Measurements from ENCODE around the gene DNAJC1.
"Not testable (repeated sequence)": the region's sequence is repeated elsewhere in the genome, so short reads cannot be mapped to it uniquely, and the experiment has no call there.

DNAJC1 gene

GRCh38 chr10:21895932-21896331, 107.6 kb downstream of the DNAJC1 start:
- DNase-seq = no peak

- no peak for DNase-seq
Measured at GRCh38 chr10:21894648-21895342, 108.7 kb downstream of the DNAJC1 start.

- DNase-seq = no peak
Measured at GRCh38 chr10:21891439-21891838, 112.1 kb downstream of the DNAJC1 start.

DNA sequence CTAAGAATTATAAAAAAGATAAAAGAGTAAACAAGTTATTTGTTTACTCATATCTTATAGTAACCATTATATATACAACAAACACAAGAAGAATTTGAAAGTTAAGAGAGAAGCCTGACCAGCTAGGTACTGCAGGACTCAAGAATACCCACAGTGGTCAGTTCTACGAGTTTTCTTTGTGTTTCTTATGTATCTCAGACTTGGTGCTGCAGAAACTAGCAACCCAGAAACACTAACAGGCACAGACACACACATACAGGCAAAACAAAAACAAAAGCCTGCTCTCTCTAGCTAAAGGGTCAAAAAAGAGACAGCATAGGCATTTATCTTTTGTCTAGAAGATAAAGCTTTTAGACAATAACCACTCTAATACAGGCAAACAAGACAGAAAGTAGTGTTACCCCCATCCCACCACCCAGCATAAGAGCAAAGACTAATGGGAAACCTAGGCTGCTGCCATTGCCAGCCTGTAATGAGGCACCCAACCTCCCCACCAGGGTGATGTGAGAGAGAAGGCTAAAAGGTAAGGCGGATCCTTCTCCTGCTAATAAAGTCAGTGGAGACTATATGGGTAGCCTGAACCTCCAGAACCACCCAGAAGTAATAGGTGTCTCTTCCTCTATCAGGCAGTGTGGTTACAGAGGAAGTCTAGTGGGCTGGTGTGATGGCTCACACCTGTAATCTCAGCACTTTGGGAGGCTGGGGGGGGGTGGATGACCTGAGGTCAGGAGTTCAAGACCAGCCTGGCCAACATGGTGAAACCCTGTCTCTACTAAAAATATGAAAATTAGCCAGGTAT, 113.9 kb downstream of the DNAJC1 start:
- no peak for DNase-seq

DNA sequence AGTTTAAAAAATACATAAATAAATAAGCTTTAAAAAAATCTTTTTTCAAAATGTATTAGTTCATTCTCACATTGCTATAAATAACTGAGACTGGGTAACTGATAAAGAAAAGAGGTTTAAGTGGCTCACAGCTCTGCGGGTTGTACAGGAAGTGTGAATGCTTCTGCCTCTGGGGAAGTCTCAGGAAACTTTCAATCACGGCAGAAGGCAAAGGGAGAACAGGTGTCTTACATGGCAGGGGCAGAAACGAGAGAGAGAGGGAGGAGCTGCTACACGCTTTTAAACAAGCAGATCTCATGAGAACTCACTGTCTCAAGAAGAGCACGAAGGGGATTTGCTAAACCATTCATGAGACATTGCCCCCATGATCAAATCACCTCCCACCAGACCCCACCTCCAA, 114.6 kb downstream of the DNAJC1 start:
- no peak for DNase-seq

DNA sequence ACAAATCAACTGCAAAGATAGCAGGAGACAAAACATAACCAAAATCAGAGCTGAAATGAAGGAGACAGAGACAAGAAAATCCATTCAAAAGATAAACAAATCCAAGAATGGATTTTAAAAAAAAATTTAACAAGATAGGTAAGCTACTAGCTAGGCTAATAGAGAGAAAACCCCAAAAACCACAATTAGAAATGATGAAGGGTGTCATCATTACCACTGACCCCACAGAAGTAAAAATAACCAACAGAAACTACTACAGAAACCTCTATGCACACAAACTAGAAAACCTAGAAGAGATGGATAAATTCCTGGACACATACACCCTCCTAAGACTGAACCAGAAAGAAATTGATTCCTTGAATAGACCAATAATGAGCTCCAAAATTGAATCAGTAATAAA, 117.6 kb downstream of the DNAJC1 start:
- no peak for DNase-seq

GRCh38 chr10:21873198-21873597, 130.3 kb downstream of the DNAJC1 start:
- no peak for DNase-seq

DNA sequence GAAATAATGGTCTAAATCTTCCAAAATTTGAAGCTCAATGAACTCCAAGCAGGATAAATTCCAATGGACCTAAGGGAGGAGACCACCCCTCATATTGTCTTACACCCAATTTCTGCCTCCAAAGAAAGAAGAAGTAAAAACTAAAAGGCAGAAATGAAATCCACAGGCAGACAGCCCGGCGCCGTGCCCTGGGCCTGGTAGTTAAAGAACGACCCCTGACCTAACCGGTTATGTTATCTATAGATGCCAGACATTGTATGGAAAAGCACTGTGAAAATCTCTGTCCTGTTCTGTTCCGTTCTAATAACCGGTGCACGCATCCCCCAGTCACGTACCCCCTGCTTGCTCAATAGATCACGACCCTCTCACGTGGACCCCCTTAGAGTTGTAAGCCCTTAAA, 130.8 kb downstream of the DNAJC1 start:
- DNase-seq = not testable (repeated sequence)

- no peak for DNase-seq
Measured at GRCh38 chr10:21870849-21871248, 132.7 kb downstream of the DNAJC1 start.

DNA sequence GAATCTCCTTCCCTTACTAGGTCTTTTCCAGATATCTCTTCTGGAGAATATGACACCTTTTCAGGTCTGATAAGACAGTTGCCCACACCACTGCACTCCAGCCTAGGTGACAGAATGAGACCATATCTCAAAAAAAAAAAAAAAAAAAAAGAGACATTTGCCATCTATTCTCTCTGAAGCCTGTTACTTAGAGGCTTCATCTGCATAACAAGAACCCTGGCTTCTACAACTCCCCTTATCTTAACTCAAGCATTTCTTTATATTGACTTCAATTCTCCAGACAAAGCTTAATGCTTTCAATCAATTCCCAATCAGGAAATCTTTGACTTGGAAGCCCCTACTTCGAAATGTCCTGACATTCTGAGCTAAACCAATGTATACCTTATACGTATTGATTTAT, 134.4 kb downstream of the DNAJC1 start:
- not testable (repeated sequence) for DNase-seq

GRCh38 chr10:21860718-21861117, 142.8 kb downstream of the DNAJC1 start:
- DNase-seq = no peak

DNA sequence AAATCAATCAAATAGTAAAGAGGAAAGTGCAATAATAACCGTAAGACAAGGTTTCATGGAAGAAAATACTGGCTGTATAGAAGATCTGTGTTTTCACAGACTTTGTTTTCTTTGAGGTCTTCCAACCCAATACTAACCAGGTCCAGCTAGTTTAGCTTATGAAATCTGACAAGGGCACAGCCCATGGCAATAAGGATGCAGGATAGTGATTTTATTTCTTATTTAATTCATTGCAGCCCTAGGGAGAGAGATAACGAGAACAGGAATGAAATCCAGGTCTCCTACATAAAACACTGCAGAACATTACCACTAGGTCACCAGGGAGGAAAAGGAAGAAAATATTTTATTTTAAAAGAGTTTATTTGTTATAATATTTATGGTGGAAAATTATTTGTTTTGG, 145.1 kb downstream of the DNAJC1 start:
- DNase-seq = no peak

DNA sequence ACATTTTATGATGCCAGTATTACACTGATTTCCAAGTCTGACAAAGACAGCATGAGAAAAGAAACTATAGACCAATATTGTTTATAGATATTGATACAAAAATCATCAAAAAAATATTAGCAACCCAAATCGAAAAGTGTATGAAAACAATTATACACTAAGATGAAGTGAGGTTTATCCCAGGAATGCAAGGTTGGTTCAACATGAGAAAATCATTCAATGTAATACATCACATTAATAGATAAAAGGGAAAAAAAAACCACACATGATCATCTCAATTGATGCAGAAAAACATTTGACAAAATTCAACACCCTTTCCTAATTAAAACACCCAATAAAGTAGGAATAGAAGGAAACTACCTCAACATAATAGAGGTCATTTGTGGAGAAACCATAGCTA, 153.9 kb downstream of the DNAJC1 start:
- DNase-seq = no peak

- no peak for DNase-seq
Measured at GRCh38 chr10:21843645-21844044, 159.9 kb downstream of the DNAJC1 start.

GRCh38 chr10:21841273-21841672, 162.3 kb downstream of the DNAJC1 start:
- not testable (repeated sequence) for DNase-seq

DNA sequence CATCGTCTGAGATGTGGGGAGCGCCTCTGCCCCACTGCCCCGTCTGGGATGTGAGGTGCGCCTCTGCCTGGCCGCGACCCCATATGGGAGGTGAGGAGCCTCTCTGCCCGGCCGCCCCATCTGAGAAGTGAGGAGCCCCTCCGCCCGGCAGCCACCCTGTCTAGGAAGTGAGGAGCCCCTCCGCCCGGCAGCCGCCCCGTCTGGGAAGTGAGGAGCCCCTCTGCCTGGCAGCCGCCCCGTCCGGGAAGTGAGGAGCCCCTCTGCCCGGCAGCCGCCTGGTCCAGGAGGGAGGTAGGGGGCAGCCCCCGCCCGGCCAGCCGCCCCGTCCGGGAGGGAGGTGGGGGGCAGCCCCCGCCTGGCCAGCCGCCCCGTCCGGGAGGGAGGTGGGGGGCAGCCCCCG, 166.0 kb downstream of the DNAJC1 start:
- DNase-seq = not testable (repeated sequence)

- DNase-seq = not testable (repeated sequence)
Measured at GRCh38 chr10:21834574-21834973, 169.0 kb downstream of the DNAJC1 start.

GRCh38 chr10:21832821-21833130, 170.8 kb downstream of the DNAJC1 start:
- DNase-seq = no peak

GRCh38 chr10:21831986-21832820, 171.3 kb downstream of the DNAJC1 start:
- DNase-seq = no peak

DNA sequence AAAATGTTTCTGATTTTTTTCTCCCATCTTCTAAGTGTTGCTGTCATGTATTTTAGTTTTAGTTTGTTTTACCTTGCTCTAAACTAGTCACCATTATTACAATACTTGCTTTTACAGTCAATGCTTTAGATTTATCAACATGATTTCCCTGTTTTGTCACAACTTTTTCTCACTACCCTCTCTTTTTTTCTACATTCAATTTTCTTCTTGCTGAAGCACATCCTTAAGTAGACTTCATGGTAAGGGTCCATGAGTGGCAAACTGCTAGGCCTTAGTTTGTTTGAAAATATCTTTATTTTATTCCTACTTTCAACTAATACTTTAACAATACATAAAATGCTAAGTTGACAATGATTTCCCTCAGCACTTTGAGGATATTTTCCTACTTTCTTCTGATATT, 173.5 kb downstream of the DNAJC1 start:
- DNase-seq = no peak

- no peak for DNase-seq
Measured at GRCh38 chr10:21827308-21827707, 176.2 kb downstream of the DNAJC1 start.

DNA sequence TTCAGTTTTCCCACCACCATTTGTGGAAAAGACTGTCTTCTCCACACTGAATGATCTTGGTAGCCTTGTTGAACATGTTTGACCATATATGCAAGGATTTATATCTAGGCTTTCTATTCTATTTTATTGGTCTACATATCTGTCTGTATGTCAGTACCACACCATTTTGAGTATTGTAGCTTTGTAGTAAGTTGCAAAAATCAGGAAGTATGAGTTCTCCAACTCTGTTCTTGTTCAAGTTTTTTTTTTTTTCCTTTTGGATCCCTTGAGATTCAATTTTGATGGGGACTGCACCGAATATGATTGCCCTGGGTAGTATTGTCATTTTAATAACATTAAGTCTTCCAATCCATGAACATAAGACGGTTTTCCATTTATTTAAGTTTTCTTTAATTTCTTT, 176.8 kb downstream of the DNAJC1 start:
- no peak for DNase-seq

DNA sequence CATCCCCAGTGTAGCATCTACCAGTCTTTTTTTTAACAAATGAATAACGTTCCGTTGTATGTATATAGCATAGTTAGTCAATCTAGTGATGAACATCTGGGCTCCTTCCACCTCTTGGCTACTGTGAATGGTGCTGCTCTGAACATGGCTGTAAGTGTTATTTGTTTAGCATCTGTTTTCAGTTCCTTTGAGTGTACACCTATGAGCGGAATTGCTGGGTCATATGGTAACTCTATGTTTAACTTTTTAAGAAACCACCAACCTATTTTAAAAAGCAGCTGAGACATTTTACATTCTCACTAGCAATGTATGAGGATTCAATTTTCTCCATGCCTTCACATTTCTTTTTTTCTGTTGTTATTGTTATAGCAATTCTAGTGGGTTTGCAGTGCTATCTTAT, 178.2 kb downstream of the DNAJC1 start:
- no peak for DNase-seq

GRCh38 chr10:21824409-21824808, 179.1 kb downstream of the DNAJC1 start:
- DNase-seq = no peak
